Breast epithelium (tissue), 3 donors: Measurements from ENCODE around the gene ADAM33.

Experiments used
- CTCF ChIP-seq, 3 donors: fragments of 450-650 bp; IDR thresholded peaks; one replicate each; pipeline ENCODE4 v1.5.1; 2016 to 2017; ENCODE audit warnings: antibody characterized with exemption in 3 of 3, mild to moderate bottlenecking in 3 of 3, moderate library complexity in 3 of 3
- POLR2A ChIP-seq: fragments of 450-650 bp; IDR thresholded peaks from one replicate; pipeline ENCODE4 v1.6.1; 2016; ENCODE audit warnings: antibody characterized with exemption, mild to moderate bottlenecking, moderate library complexity

DNA sequence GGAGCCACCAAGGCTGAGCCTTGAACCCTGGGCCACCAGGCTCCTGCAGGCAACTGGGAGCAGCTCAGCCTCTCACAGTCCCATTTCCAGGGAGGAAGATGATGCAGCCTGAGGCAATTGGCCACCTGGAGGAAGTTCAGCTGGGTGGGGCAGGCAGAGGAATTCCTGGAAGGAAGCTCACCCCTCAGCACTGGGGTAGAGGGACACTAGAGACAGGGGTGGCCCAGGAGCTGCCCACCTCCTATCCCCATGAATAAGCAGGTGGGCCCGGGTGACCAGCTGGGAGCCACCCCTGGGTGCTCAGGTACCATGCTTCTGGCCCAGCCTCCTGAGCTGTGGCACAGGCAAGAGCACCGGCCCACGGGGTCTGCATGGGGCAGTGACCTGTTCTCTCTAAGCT is 47.1 kb upstream of the ADAM33 start:
- no peak for TF ChIP-seq POLR2A
- TF ChIP-seq CTCF (IDR thresholded peaks at IDR 0.05): no peak
